ENCODE measurements around the gene SCRN2. TPM values are rescaled to one million over a fixed set of nuclear protein-coding genes. Genes with fewer than 3 reads are reported as not detected.

The SCRN2 gene
- total and polyA plus RNA-seq, 2 of the 13 experiments (the other 11 are each of a cell fraction or from before 2014, with no cell fraction given): 21.7 to 29.5 TPM

GRCh38 chr17:47889734-47890529 lies 48.9 kb upstream of the SCRN2 start (continued):
- TF ChIP-seq ZNF484 (CRISPR knock-in tag; IDR thresholded peaks at IDR 0.05; ENCODE audit: borderline replicate concordance, low read depth): no peak
- no peak for TF ChIP-seq PREB (CRISPR knock-in tag; IDR thresholded peaks at IDR 0.05)
- no peak for TF ChIP-seq ZNF773 (CRISPR knock-in tag; IDR thresholded peaks at IDR 0.05; ENCODE audit: borderline replicate concordance)
- TF ChIP-seq TOPORS (CRISPR knock-in tag; IDR thresholded peaks at IDR 0.05): no peak
- no peak for TF ChIP-seq FUBP1 (CRISPR knock-in tag; IDR thresholded peaks at IDR 0.05; ENCODE audit: borderline replicate concordance)
- 0 out of 2 replicates have a peak, but pooled peaks have one; percentile 41 for TF ChIP-seq SIN3B (IDR thresholded peaks at IDR 0.05; ENCODE audit: low read length)
- no peak for TF ChIP-seq PPARG (CRISPR knock-in tag; conservative IDR thresholded peaks at IDR 0.05)
- TF ChIP-seq ZFP90 (CRISPR knock-in tag; IDR thresholded peaks at IDR 0.05; ENCODE audit: borderline replicate concordance): no peak
- 0 out of 2 replicates have a peak, but pooled peaks have one; percentile 39 for TF ChIP-seq TGIF2 (CRISPR knock-in tag; IDR thresholded peaks at IDR 0.05)
- no peak for TF ChIP-seq SYNCRIP (IDR thresholded peaks at IDR 0.05; ENCODE audit: insufficient read depth, low read depth, low read length)
- TF ChIP-seq ZNF567 (CRISPR knock-in tag; IDR thresholded peaks at IDR 0.05; ENCODE audit: borderline replicate concordance): no peak
- no peak for TF ChIP-seq ZNF75D (CRISPR knock-in tag; IDR thresholded peaks at IDR 0.05; ENCODE audit: borderline replicate concordance)
- no peak for TF ChIP-seq HOXD1 (CRISPR knock-in tag; IDR thresholded peaks at IDR 0.05)
- TF ChIP-seq FOXA1 (IDR thresholded peaks at IDR 0.05): no peak
- no peak for TF ChIP-seq FOXA1 (CRISPR knock-in tag; IDR thresholded peaks at IDR 0.05)
- TF ChIP-seq GABPA (IDR thresholded peaks at IDR 0.05; ENCODE audit: low read depth, low read length): no peak
- TF ChIP-seq GABPA (CRISPR knock-in tag; IDR thresholded peaks at IDR 0.05; ENCODE audit: low read depth): no peak
- no peak for TF ChIP-seq ZNF512 (CRISPR knock-in tag; IDR thresholded peaks at IDR 0.05)
- 0 out of 2 replicates have a peak, but pooled peaks have one; percentile 33 for TF ChIP-seq KAT8 (CRISPR knock-in tag; IDR thresholded peaks at IDR 0.05)
- TF ChIP-seq ZNF362 (CRISPR knock-in tag; IDR thresholded peaks at IDR 0.05; ENCODE audit: borderline replicate concordance): no peak
- TF ChIP-seq CAMTA2 (CRISPR knock-in tag; IDR thresholded peaks at IDR 0.05; ENCODE audit: borderline replicate concordance): no peak
- TF ChIP-seq NCOA2 (CRISPR knock-in tag; IDR thresholded peaks at IDR 0.05): no peak
- no peak for TF ChIP-seq HIVEP1 (CRISPR knock-in tag; IDR thresholded peaks at IDR 0.05)
- no peak for TF ChIP-seq TAF1 (CRISPR knock-in tag; IDR thresholded peaks at IDR 0.05)

Data from HepG2 (cell line).